CD4-positive, alpha-beta T cell treated with Interleukin-4 for 4 hours (primary cell): ENCODE results near the gene CALY.

Source experiments
- DNase-seq: peaks from one replicate; pipeline ENCODE4 v3.0.0-alpha.2; 2020

The CALY gene

DNA sequence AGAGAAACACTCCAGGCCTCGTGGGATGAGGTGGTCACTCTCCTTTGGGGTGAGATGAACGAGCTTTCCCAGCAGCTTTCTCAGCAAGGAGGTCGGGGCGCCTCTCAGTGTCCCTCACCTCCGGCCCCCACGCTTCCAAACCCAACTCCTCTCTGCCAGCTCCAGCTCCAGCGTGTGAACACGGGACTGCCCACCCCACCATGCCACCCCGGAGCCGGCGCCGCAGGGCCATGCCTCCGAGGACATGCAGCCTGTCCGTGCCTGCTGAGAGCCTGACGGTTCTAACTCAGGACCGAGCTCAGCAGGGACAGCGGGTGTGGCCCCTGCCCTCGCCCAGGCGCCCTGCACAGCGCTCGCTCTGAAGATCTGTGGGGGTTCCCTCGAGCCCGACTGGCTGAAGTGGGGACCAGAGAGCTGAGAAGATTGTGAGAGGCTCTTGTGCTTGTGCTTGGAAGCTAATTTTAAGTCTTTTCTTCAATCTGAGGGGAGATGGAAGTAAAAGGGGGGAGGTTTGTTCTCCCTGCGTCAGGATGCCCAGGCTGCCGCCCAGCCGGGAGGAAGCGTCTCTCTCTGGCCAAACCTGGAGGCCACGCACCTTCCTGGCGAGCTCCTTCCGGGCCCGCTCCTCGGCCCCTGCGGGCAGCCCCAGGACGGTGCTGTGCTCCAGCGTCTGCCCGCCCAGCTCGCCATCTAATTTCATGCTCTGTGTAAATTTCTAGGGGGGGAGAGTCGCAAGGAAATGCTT lies 54.9 kb downstream of the CALY start:
- no peak for DNase-seq

- DNase-seq = no peak
These were observed 55.6 kb downstream of the CALY start for GRCh38 chr10:133281084-133281483.

DNA sequence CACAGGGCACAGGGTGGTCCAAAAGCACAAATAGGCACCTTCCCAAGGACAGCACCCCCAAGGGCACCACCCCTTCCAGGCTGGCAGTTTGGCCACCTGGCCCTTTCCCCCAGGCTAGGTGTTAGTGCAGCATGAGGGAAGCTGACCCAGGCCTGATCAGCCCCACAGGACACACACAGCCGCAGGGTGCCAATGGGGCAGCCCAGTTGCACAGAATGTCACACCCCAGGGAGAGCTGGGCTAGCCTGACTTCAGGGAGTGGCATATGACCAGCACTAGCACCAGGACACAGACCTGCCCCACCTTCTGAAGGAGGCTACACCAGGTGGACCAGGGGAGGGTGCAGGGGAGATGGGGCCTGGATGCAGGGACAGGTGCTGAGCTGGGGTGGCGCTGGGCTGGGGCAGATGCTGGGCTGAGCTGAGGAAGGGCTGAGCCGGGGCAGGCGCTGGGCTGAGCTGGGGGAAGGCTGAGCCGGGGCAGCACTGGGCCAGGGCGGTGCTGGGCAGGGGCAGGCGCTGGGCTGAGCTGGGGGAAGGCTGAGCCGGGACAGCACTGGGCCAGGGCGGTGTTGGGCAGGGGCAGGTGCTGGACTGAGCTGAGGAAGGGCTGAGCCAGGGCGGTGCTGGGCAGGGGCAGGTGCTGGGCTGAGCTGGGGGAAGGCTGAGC lies 56.2 kb downstream of the CALY start:
- DNase-seq = no peak

GRCh38 chr10:133279326-133280226 lies 57.1 kb downstream of the CALY start:
- DNase-seq = no peak

GRCh38 chr10:133278577-133279265 lies 58.0 kb downstream of the CALY start:
- DNase-seq = peak; percentile 83

DNA sequence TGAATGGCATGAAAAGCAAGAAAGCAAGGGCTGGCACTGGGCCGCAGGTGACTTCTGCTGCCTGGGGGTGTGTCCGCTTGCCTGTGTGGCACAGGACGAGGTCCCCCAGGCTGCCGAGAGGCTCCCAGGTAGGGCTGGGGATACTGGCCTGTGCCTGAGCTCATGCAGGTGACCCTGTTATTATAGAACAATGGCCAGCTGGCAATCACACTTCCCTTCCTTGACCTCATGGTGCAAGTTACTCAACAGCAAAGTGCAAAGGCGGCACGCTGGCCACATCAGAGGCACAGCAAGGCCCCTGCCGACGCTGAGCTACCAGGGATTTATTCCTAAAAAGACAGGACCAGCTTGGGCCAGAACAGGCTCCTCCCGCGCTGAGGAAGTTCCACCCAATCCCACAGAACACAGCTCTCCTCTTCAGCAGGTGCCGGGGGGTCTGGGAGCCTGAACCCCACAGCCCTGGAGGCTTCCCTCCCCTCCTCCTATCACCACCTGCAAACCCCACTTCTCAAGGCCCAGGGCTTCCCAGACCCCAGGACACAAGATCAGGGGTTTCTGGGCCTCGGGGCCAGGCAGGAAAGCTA lies 58.6 kb downstream of the CALY start:
- no peak for DNase-seq

- DNase-seq = no peak
These were observed 59.3 kb downstream of the CALY start for GRCh38 chr10:133277277-133277992.

DNA sequence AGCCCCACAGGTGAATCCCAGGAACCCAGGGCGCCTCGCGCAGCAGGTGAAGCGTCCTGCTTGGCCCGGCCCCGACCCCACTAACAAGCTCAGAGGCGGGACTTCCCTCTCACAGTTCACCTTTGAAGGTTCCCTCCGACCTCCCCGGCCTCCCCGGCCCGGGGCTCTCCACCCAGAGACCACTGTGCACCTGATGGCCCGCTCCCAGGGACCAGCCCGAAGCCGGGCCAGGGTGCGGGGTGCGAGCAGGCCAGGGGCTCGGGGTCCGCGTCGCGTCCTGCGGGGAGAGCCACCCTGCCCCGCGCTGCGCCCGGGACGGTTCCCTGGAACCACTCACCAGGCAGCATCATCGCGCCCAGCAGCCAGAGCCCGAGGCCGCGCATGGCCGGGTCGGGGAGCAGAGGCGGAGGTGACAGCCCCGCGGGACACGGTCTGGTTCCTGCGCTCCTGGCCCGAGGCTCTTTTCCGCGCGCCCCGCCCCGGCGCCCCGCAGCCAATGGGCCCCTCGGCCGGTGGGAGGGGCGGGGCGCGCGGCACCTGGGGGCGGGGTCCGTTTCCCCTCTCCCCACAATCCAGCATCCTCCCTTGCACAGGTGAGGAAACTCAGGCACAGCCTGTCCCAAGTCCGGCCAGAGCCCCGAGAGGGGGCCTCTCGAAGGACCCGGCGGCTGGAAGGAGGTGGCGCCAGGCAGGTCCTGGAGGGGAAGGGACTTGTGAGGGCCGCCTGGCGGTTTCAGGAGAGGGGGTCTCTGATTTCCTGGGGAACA lies 60.1 kb downstream of the CALY start, which contains the start of gene ADAM8:
ADAM8 (minus strand) TSS at position 434 of the 767 bp plus-strand sequence; CDS start at position 383, 51 bp downstream.
- DNase-seq = peak; percentile 58

- no peak for DNase-seq
These were observed 60.6 kb downstream of the CALY start for GRCh38 chr10:133276100-133276434.

GRCh38 chr10:133275684-133276092 lies 61.0 kb downstream of the CALY start:
- peak; percentile 42 for DNase-seq

DNA sequence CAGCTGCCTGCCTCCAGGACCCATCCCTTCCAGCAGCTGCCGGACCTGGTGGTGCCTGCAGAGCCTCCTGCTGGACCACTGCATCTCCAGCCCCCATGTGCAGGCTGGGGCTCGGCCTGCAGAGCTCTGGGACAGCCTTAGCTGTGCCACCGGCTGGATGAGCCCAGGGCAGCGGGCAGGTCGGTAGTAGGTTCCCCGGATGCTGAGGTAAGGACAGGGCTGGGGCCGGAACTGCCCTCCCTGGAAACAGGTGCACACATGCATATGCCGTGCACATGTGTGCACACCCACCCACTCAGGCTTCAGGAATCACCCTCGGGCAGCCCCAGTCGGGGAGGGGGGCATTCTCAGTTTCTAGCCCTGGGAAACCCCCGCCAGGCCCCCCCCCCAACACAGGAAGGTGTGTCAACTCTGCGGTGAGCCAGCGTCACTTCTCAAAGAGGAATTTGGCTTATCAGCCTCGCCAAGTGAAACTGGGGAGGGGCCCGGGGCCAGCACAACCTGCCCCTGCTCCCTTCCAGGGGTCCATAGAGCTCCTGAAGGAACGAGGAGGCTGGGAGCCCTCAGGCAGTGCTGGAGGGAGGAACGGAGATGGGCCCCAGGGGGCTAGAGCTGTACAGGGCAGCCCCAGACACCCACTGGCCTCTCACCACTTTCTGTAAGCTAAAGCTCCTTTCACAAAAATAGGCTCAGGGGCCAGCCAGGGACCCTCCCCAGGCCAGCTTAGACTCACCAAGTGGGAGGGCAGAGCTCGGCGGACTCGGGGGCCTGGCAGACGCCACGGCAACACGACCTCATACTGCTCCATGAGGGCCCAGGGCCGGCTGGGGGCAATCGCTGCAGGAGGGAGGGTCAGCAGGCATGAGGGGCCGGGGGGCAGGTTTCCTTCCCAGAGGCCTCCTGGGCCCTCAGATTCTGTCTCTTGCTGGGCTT lies 61.7 kb downstream of the CALY start:
- DNase-seq = peak; percentile 90
